Measurements from ENCODE around the gene FOXI2. TPM values are rescaled to one million over a fixed set of nuclear protein-coding genes. Genes with fewer than 3 reads are reported as not detected.
A peak's percentile ranks its signal among the peaks of the same experiment; 100 is the strongest.

The FOXI2 gene
- total RNA-seq = not detected

- FAIRE-seq (no peak), DNase-seq (ENCODE audit: low spot score in 2 of 2) (no peak)
Measured at GRCh38 chr10:127736915-127737562, at the start of gene FOXI2. Gene FOXI2, plus strand, starts transcription at chr10:127737185. Its CDS starts 89 bp downstream, at chr10:127737274.

- FAIRE-seq (no peak), DNase-seq (ENCODE audit: low spot score in 2 of 2) (no peak)
Measured at GRCh38 chr10:127687548-127687947, 49.4 kb upstream of the FOXI2 start.

DNA sequence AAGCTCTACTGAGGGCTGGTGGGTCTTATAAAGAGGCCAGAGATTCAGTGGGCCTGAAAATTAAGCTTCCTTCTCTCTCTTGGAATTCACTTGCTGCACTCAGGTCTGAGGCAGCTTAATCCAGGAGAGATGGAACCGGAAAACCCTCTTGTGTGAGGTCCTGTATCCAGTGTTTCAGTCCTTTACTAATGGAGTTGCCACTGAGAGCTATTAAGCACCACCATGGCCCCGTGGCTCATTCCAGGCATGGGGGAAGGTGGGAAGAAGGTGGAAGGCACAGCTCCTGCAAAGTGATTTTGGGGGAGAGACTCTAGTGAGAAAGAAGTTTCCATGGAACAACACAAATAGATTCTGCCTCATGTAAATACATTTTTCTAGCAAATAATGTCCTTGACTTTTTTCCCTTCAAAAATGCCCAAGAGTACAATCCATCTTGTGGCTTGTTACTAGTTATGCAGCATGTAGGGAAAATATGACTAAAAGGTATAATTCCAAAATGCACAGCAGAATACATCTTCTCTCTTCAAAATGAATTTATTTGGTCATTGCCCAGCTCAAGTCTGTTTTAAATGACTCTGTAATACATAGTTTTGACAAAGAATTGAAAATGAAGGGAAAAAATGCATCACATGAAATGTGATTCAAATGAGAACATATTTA is 46.7 kb upstream of the FOXI2 start:
- FAIRE-seq (no peak), DNase-seq (ENCODE audit: low spot score in 2 of 2) (no peak)

DNA sequence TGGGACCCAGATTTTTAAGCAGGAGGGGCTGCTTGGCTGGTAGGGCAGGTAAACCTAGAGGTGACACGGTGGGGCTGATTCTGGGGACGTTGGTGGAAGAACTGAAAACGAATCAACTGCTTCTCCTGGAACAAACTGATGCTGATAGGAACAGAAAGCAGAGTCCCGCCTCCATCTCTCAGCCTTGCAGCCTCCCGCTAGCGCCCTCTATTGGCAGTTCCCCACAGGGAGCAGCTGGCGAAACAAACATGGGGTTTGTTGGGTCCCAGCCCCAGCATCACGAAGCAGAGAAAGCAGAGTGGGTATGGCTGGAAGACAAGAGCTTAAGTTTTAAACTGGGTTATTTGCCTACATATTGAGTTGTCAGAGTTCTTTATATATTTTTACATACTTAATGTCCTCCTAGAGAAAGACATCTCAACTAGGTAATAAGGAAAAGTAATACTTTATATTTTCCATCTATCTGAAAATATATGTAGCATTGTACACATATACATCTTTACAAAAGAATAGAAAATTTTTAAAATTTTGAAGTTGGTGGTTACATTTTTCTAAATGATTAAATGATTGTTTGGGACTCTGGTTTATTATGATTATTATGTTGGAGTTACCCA is 42.3 kb upstream of the FOXI2 start:
- FAIRE-seq (peak; percentile 15), DNase-seq (ENCODE audit: low spot score in 2 of 2) (no peak)

- FAIRE-seq (no peak), DNase-seq (ENCODE audit: low spot score in 2 of 2) (no peak)
Measured at GRCh38 chr10:127695431-127695830, 41.6 kb upstream of the FOXI2 start.

GRCh38 chr10:127698886-127699285 is 38.1 kb upstream of the FOXI2 start:
- no peak for FAIRE-seq
- DNase-seq (ENCODE audit: low spot score in 2 of 2) = no peak

DNA sequence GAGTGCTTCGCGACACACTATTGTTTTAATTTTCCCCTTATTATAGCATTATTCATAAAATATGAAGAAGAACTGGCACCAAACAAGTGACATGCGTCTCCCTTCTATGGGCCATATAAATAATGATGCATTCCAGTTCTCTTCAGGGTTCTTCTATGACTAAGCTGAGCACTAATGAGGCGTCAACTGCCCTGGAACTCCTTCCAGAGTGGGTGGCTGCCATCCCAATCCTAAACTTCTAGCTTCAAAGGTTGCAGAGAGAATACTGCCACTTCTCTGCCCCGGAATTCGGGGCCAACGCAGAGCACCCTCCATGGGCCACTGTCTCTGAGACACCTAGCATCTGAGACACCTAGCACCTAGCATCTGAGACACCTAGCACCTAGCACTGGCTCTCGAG is 37.7 kb upstream of the FOXI2 start:
- no peak for FAIRE-seq
- DNase-seq (ENCODE audit: low spot score in 2 of 2) = no peak

DNA sequence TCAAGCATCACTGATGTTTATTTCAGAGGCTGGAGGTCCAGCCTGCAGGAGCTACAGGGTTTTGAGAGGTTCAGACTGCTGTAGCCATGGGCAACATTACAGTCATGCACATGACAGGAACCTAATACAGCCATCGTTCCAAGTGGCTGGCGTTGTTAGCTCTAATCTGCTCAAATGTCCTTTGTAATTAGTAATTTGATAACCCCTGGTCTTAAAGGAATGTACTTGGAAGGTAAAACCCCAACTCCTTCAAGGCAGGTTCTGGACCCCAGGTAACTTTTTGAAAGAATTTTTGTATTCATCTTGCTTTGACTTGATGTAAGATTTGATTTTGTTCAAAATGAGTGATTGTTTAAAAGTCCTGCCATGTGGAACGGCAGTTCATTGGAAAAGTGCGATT is 34.7 kb upstream of the FOXI2 start:
- FAIRE-seq (no peak), DNase-seq (ENCODE audit: low spot score in 2 of 2) (no peak)

- DNase-seq (ENCODE audit: low spot score in 2 of 2) (no peak), FAIRE-seq (no peak)
Measured at GRCh38 chr10:127715249-127715648, 21.7 kb upstream of the FOXI2 start.

DNA sequence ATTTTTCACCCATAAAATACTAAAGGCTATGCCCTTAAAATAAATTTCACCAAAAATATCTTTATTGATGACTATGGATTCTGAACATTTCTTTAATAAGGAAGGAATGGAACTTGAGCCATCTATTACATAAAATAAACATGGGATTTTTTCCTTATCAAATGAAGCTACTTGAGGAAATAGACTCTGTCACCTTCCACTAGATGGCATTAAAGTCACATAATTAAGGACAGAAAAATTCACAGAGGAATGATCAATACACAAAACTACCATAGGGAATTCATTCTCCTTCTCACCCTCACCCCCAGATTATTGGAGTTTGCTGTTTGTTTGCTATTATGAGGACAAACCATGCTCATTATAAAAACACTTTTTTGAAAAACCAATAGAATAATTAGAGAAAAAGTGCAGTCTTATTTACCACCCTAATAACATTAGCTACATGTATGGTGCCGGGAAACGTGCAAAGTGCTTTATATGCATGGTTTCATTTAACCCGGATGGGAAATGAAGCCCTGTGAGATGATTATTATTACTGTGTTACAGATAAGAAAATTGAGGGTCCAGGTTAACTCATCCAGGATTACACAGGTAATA is 21.1 kb upstream of the FOXI2 start:
- peak in 1 of 2 donors; percentile 39 for DNase-seq (ENCODE audit: low spot score in 2 of 2)

GRCh38 chr10:127720142-127720541 is 16.8 kb upstream of the FOXI2 start:
- no peak for FAIRE-seq
- DNase-seq (ENCODE audit: low spot score in 2 of 2) = no peak

More for the DNA sequence above, 21.1 kb upstream of the FOXI2 start:
- FAIRE-seq = peak; percentile 81

DNA sequence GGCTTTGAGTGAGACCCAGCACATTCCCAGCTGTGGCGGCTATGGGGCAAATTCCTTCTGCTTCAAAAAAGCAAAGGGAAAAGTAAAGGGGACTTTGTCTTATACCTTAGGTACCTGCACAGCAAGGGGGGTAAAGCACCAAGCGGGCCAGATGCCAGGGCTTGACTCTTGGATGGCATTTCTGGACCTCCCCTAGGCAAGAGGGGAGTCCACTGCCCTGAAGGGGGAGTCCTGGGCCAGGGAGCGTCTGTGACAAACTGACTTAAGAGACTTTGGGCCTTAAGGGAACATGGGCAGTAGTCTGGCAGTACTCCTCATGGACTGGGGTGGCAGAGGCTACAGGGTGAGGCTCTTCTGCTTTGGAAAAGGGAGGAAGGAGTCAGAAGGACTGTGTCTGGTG is 16.1 kb upstream of the FOXI2 start:
- FAIRE-seq (no peak), DNase-seq (ENCODE audit: low spot score in 2 of 2) (no peak)

DNA sequence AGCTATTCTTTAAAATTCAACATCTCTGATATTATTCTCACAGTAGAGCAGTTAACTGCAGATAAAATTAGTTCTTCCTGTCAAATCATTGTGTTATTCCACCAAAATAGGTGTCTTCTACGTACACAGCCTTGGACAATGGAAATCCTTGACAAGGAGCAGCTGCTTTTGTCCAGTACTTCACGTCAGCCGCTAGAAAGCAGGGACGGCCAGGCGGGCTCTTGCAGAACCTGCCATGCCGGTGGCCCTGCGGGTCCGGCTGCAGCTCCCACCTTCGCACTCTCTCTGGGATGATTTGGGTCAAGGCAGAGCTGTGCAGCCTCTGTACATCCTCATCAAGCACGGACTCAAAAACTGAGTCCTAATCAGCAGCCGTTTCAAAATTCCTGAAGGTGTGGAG is 2.2 kb upstream of the FOXI2 start:
- no peak for DNase-seq (ENCODE audit: low spot score in 2 of 2)
- FAIRE-seq = no peak

- FAIRE-seq (no peak), DNase-seq (ENCODE audit: low spot score in 2 of 2) (no peak)
Measured at GRCh38 chr10:127735156-127735555, 1.8 kb upstream of the FOXI2 start.

DNA sequence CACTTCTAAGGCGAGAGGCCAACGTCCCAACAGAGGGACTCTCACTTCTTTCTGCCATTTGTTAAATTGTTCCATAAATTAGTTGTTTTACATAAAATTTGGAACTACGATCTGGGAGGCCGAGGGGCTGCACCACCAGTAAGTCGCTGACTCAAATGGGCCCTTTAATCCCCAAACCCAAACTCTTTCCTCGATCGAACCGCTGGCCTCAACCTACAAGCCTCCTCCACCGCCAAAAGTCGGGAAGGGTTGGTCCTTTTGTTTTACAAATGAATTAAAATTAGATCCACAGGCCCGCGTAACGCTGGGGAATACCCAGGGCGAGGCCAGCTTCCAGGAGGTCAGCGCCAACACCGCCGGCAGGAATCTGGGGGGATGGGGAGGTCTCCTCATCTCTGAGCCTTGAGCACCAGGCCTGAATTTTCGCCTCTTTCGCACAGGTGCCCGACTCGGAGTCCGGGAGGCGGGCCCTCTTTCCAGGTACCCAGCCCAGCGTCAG is 1.2 kb upstream of the FOXI2 start:
- no peak for FAIRE-seq
- no peak for DNase-seq (ENCODE audit: low spot score in 2 of 2)

DNA sequence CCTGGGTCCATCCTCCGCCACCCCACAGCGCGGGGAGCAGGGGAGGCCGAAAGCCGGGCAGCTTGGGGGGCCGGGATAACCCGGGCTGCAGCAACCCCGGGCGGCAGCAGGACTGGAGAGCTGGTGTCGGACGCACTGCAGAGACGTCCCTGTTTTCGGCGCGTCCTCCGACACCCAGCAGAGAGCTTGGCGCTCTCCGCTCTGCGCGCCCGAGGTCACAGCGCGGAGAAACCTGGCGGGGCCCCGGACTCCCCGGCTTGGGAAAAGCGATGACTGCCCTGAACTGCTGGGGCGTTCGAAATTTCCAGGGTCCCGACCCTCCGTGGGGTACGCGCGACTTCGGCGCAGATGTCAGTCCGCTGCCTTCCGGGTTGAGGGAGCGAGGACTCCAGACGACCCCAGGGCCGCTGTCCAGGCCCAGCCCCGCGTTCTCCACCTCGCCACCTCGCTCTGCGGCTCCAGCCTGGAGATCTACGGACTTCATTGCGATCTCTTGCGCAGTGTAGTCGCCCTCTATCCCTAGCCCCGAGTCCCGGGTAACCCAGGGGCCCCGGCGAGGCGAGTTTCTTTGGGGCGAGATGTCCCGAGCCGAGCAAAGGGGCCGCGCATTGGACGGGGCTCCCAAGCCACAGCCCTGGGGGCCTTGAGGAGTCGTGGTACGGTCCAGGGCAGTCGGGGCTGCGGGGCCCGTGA is 617 bp upstream of the FOXI2 start:
- DNase-seq (ENCODE audit: low spot score in 2 of 2) (no peak), FAIRE-seq (no peak)

- FAIRE-seq (no peak), DNase-seq (ENCODE audit: low spot score in 2 of 2) (no peak)
Measured at GRCh38 chr10:127737563-127738511, 852 bp downstream of the FOXI2 start.

DNA sequence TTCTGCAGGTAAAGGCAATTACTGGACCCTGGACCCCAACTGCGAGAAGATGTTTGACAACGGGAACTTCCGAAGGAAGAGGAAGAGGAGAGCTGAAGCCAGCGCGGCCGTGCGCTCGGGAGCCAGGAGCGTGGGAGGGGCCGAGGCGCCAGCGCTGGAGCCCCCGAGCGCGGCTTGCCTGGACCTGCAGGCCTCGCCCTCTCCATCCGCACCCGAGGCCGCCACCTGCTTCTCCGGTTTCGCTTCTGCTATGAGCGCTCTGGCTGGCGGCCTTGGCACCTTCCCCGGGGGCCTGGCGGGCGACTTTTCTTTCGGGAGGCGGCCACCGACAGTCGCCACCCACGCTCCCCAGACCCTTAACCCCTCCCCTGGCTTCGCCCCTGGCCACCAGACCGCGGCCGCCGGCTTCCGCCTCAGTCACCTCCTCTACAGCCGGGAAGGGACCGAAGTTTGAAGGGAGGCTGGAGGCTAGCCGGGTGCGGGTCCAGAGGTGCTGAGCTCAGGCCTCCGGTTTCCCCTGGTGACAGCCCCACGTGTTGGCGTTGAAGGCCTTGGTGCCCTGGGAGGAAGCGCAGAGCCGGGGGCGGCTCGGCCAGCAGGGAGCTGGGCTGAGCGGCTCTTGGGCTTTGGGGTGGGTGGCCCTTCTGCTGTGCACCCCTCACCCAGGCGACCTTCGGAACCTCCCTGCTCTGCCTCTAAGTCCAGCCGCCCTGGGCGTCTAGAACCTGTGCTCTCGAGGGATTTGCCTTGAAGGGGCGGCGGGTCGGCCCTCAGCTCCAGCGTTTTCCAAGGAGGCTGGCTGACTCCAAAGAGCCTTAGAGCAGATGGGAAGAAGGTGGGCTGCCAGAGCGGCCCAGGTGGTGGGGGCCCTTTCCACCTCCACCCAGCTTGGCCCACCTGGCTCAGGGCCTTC is 1.8 kb downstream of the FOXI2 start:
- no peak for FAIRE-seq
- DNase-seq (ENCODE audit: low spot score in 2 of 2) = no peak

- DNase-seq (ENCODE audit: low spot score in 2 of 2) (no peak), FAIRE-seq (no peak)
Measured at GRCh38 chr10:127739908-127740307, 2.9 kb downstream of the FOXI2 start.

All from frontal cortex (tissue), 4 donors.